Epithelial cell of alveolus of lung (primary cell): ENCODE results near the gene MAGEC1. TPM values are rescaled to one million over a fixed set of nuclear protein-coding genes. Genes with fewer than 3 reads are reported as not detected.

Experiments used
- total RNA-seq: library from RNA; depleted of rRNA; stranded (reverse); fragments of >200 nt; gene quantifications from 2 replicates; pipeline ENCODE4 v1.2.1, GENCODE V29; 2015

Gene MAGEC1
- not detected in 2 replicates for total RNA-seq

GRCh38 chrX:141903400-141904155 is at the start of gene MAGEC1:
Gene MAGEC1 (plus strand): TSS chrX:141903894. CDS start chrX:141905073, 1,179 bp downstream.

Other genes starting within 250 kb of the MAGEC1 start
- not detected in 2 replicates for gene SPANXD, start 205.2 kb upstream of the MAGEC1 start, total RNA-seq
- gene MAGEC3, start 65.6 kb upstream of the MAGEC1 start, total RNA-seq: not detected in 2 replicates